Brain microvascular endothelial cell (primary cell): Measurements from ENCODE around the gene MAD1L1.
"Not testable (repeated sequence)": the region's sequence is repeated elsewhere in the genome, so short reads cannot be mapped to it uniquely, and the experiment has no call there.

Experiments used
- DNase-seq: peaks from one replicate; pipeline ENCODE4 v3.0.0-alpha.2; 2020
- H3K27ac ChIP-seq: fragments of 250-450 bp; sonication (Bioruptor Pico); 2 replicates; pipeline ENCODE4 v1.5.1; 2020; ENCODE audit warnings: mild to moderate bottlenecking, moderate library complexity
- H3K27me3 ChIP-seq: fragments of 250-450 bp; sonication (Bioruptor Pico); replicated peaks from 2 replicates; pipeline ENCODE4 v1.5.1; 2020; ENCODE audit warnings: mild to moderate bottlenecking
- H3K36me3 ChIP-seq: fragments of 250-450 bp; sonication (Bioruptor Pico); replicated peaks from 2 replicates; pipeline ENCODE4 v1.5.1; 2020; ENCODE audit warnings: mild to moderate bottlenecking
- H3K4me3 ChIP-seq: 2 replicates; pipeline ENCODE4 v1.5.1; 2011; ENCODE audit warnings: low read depth, mild to moderate bottlenecking, control low read depth, low read length, moderate library complexity
- in situ Hi-C: cut with HindIII; loops from 2 replicates; pipeline ENCODE4 v1.10.0; 2017; ENCODE audit warnings: low sequenced_read_pairs, low pct_ligation_motif_present
- TF ChIP-seq, protein P1 (sequence below): IDR thresholded peaks from 2 replicates; pipeline ENCODE4 v1.5.1; 2011; ENCODE audit warnings: low read depth, mild to moderate bottlenecking, moderate library complexity, low read length, control low read depth, inconsistent platforms; ENCODE audit errors: missing control alignments

The MAD1L1 gene

DNA sequence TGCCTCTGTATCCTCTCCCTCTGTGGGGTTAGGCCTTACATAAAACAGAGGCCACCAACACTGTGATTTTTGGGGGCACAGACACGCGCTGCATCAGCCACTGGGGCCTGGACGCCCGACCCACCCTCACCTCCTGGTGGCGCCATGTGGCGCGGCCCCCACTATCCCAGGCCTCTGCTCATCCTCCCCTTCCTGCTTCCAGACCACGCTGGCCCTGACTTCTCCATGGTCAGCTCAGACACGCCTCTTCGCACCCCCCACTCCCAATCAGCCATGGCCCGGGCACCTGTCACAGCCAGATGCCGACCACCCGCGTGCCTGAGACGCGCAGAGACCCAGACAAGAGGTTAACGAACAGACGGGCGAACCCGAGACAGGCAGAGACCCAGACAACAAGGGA, 298.7 kb downstream of the MAD1L1 start:
- H3K36me3 ChIP-seq: no peaks in the 10 kb centered on the region
- in situ Hi-C loops: no loop called here

DNA sequence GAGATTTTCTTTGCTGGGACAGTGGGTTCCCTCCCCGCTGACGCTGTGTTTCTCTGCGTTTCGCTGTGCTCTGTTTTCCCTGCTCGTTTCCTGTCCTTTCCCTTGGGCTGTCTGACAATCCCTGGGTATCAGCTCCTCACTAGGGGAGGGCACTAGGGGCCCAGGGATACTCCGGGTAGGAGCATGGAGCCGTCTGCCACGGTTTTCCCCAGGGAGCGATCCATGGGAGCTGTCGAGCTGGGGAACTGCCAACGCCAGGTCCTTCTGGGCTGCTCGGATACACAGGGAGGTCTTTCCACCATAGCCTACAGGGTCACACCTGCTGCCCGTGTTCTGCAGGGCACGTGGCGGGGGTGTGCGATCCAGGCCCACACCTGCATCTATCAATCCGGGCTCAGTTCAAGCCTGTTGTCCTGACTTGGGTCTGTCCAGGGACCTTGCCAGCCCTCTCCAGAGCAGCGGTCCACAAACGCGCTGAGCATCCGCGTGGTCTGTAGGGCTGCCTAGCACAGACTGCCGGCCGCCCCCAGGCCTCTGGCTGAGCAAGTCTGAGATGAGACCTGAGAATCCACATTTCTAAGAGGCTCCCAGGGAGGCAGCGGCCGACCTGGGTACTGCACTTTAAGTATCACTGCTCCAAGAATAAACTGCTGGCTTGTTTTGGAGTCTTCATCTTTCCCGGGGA, 299.5 kb downstream of the MAD1L1 start:
- Histone ChIP-seq H3K27me3 (no peaks in the 10 kb centered on the region), H3K27ac (no peak overlapping the region), H3K4me3 (no peak overlapping the region), H3K36me3 (no peaks in the 10 kb centered on the region)
- TF ChIP-seq, protein P1, sequence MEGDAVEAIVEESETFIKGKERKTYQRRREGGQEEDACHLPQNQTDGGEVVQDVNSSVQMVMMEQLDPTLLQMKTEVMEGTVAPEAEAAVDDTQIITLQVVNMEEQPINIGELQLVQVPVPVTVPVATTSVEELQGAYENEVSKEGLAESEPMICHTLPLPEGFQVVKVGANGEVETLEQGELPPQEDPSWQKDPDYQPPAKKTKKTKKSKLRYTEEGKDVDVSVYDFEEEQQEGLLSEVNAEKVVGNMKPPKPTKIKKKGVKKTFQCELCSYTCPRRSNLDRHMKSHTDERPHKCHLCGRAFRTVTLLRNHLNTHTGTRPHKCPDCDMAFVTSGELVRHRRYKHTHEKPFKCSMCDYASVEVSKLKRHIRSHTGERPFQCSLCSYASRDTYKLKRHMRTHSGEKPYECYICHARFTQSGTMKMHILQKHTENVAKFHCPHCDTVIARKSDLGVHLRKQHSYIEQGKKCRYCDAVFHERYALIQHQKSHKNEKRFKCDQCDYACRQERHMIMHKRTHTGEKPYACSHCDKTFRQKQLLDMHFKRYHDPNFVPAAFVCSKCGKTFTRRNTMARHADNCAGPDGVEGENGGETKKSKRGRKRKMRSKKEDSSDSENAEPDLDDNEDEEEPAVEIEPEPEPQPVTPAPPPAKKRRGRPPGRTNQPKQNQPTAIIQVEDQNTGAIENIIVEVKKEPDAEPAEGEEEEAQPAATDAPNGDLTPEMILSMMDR: no peak
- no peak for DNase-seq
- in situ Hi-C loops: no loop called here

More for the DNA sequence above, 298.7 kb downstream of the MAD1L1 start:
- no peak overlapping the region for H3K4me3 ChIP-seq
- H3K27ac ChIP-seq: no peak overlapping the region
- DNase-seq: no peak
- H3K27me3 ChIP-seq: no peaks in the 10 kb centered on the region
- TF ChIP-seq, protein P1: no peak

DNA sequence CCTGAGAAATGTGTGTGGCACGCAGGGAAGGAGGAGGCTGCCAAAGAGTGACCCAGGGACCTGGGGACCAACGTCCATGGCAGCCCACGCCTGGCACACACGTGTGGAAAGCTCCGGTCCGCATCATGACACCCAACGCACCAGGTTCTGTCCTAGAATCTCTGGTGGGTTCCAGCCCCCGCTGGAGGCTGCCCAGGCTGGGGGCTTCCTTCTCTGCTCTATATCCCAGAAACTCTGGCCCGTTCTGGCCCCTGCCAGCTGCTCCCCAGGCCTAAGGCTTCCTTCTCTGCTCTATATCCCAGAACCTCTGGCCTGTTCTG, 300.8 kb downstream of the MAD1L1 start:
- in situ Hi-C loops: no loop called here
- Histone ChIP-seq H3K4me3 (no peak overlapping the region), H3K27ac (no peak overlapping the region), H3K36me3 (no peaks in the 10 kb centered on the region), H3K27me3 (no peaks in the 10 kb centered on the region)
- no peak for DNase-seq
- TF ChIP-seq, protein P1: no peak

DNA sequence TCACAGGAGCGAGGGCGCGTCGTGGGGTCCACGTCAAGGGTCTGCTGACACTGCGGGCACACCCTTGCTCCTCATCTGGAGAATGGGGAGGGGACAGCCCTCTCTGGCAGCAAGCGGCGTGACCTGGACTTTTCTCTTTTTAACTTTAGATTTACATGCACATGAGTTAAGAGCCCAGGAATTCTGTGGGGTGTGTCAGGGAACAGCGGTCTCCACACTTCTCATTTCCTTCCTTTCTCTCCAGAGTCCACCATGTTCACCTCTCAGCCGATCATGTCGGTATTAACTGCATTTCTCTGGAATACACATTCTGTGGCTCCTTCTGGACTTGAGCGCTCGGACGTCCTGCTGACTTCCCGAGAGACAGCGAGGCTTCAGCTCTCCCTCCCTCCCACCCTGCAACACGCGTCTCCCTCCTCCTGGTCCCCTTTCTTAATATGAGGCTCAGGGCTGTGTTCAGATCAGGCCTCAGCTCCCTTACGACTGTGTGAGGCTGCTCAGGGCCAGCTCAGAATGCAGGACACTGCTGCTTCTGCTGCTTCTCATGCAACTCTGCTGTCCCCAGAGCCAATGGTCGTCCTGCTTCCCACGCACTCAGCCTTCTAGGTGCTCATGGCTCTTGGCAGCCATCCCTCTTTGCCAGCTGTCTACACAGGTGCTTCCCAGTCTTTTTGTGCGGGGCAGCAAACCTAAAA, 301.3 kb downstream of the MAD1L1 start:
- no peaks in the 10 kb centered on the region for H3K36me3 ChIP-seq
- peak; percentile 36 for DNase-seq
- in situ Hi-C loops: no loop called here
- H3K27ac ChIP-seq: no peak overlapping the region
- TF ChIP-seq, protein P1: no peak
- no peaks in the 10 kb centered on the region for H3K27me3 ChIP-seq
- H3K4me3 ChIP-seq: no peak overlapping the region

DNA sequence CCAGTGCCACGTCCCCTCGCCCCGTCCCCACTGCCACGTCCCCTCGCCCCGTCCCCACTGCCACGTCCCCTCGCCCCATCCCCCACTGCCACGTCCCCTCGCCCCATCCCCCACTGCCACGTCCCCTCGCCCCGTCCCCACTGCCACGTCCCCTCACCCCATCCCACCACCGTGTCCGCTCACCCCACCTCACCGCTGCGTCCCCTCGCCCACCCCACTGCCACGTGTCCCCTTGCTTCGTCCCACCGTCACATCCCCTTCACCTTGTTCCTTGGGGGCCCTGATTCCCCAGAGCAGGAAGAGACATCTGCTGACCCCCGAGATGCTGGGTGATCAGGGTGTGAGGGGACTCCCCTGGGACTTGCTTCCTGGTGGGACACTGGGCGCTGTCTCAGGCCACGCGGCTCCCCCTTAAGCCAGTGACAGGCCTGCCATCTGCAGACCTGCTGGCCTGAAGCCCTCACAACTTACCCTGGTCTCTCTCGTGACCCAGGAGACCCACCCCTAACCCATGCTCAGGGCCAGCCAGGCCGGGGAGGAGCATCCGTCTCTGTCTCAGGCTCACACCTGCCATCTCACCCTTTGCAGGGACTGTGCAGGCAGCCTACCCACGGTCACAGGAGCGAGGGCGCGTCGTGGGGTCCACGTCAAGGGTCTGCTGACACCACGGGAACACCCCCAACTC, 302.2 kb downstream of the MAD1L1 start:
- no peak for DNase-seq
- Histone ChIP-seq H3K36me3 (no peaks in the 10 kb centered on the region), H3K27me3 (no peaks in the 10 kb centered on the region), H3K4me3 (no peak overlapping the region), H3K27ac (no peak overlapping the region)
- in situ Hi-C loops: no loop called here
- TF ChIP-seq, protein P1: no peak

DNA sequence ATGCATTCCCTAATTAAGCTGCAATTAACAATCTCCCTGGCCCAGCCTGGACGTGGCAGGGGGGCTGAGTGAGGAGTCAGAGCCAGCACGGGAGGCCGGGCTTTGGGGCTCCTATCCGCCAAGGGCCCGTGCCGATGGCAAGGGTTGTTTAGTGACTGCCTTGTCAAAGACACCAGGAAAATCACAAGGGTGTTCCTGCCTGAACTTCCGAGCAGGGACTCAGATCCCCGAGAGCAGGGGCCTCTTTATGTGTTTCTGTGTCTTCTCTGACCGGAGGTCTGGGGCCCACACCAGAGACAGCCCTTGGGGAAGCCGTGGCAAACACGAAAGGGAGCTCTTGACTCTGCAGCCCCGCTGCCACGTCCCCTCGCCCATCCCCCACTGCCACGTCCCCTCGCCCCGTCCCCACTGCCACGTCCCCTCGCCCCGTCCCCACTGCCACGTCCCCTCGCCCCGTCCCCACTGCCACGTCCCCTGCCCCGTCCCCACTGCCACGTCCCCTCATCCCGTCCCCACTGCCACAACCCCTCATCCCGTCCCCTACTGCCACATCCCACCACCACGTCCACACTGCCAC, 303.3 kb downstream of the MAD1L1 start:
- in situ Hi-C loops, H3K27me3 ChIP-seq, H3K4me3 ChIP-seq, DNase-seq, H3K27ac ChIP-seq, H3K36me3 ChIP-seq: not testable (repeated sequence)
